Limb (tissue), 2 donors: Measurements from ENCODE around the gene GINS2.

Experiments
- DNase-seq, 2 donors: peaks; one replicate each; pipeline ENCODE4 v3.0.0-alpha.2; 2016; ENCODE audit errors: extremely low spot score in 2 of 2

GINS2 gene

GRCh38 chr16:85640585-85640984 is 48.2 kb downstream of the GINS2 start:
- DNase-seq = no peak

- DNase-seq = no peak
Measured at GRCh38 chr16:85640254-85640558, 48.5 kb downstream of the GINS2 start.

- DNase-seq = no peak
Measured at GRCh38 chr16:85639529-85640253, 49.1 kb downstream of the GINS2 start.

GRCh38 chr16:85638695-85639409 is 49.9 kb downstream of the GINS2 start:
- no peak for DNase-seq

GRCh38 chr16:85637808-85638647 is 50.7 kb downstream of the GINS2 start:
- no peak for DNase-seq

- DNase-seq = no peak
Measured at GRCh38 chr16:85637061-85637807, 51.5 kb downstream of the GINS2 start.

GRCh38 chr16:85636234-85636812 is 52.4 kb downstream of the GINS2 start:
- DNase-seq = no peak

- DNase-seq = no peak
Measured at GRCh38 chr16:85635545-85636140, 53.1 kb downstream of the GINS2 start.

GRCh38 chr16:85634747-85635544 is 53.8 kb downstream of the GINS2 start:
- no peak for DNase-seq

GRCh38 chr16:85633888-85634287 is 54.9 kb downstream of the GINS2 start:
- no peak for DNase-seq

GRCh38 chr16:85633438-85633743 is 55.4 kb downstream of the GINS2 start:
- DNase-seq = no peak

GRCh38 chr16:85632709-85633437 is 55.9 kb downstream of the GINS2 start:
- DNase-seq = no peak

- DNase-seq = no peak
Measured at GRCh38 chr16:85631802-85632393, 56.9 kb downstream of the GINS2 start.

GRCh38 chr16:85631230-85631629 is 57.5 kb downstream of the GINS2 start:
- DNase-seq = no peak

- DNase-seq = no peak
Measured at GRCh38 chr16:85629853-85630252, 58.9 kb downstream of the GINS2 start.

GRCh38 chr16:85629326-85629725 is 59.4 kb downstream of the GINS2 start:
- no peak for DNase-seq

- DNase-seq = no peak
Measured at GRCh38 chr16:85628645-85629044, 60.1 kb downstream of the GINS2 start.

GRCh38 chr16:85628265-85628556 is 60.5 kb downstream of the GINS2 start:
- DNase-seq = no peak

- DNase-seq = no peak
Measured at GRCh38 chr16:85627526-85628264, 61.1 kb downstream of the GINS2 start.
